ENCODE results near the gene COG8.
A peak's percentile ranks its signal among the peaks of the same experiment; 100 is the strongest.

Gene COG8

GRCh38 chr16:69315486-69316311 lies 23.7 kb downstream of the COG8 start:
- no peaks in the 10 kb centered on the region for H3K9me3 ChIP-seq (ENCODE audit: control insufficient read depth, insufficient read depth, low read length)
- H3K27me3 ChIP-seq (ENCODE audit: control insufficient read depth, insufficient read depth, low read length) = no peaks in the 10 kb centered on the region
- H3K9ac ChIP-seq (ENCODE audit: low read depth, low read length) = no peak overlapping the region
- peaks cover 40% of the 10 kb centered on the region for H3K36me3 ChIP-seq (ENCODE audit: control insufficient read depth, insufficient read depth, low read length)
- H3K4me1 ChIP-seq (ENCODE audit: control insufficient read depth, insufficient read depth, low read length) = no peaks in the 10 kb centered on the region
- H3K4me3 ChIP-seq (ENCODE audit: low read depth, low read length) = no peak overlapping the region

GRCh38 chr16:69314534-69314933 lies 24.8 kb downstream of the COG8 start:
- Histone ChIP-seq H3K9ac (ENCODE audit: low read depth, low read length) (no peak overlapping the region), H3K4me3 (ENCODE audit: low read depth, low read length) (no peak overlapping the region), H3K4me1 (ENCODE audit: control insufficient read depth, insufficient read depth, low read length) (no peaks in the 10 kb centered on the region), H3K9me3 (ENCODE audit: control insufficient read depth, insufficient read depth, low read length) (no peaks in the 10 kb centered on the region), H3K36me3 (ENCODE audit: control insufficient read depth, insufficient read depth, low read length) (peaks cover 28% of the 10 kb centered on the region), H3K27me3 (ENCODE audit: control insufficient read depth, insufficient read depth, low read length) (no peaks in the 10 kb centered on the region)

GRCh38 chr16:69313469-69313868 lies 25.9 kb downstream of the COG8 start:
- Histone ChIP-seq H3K36me3 (ENCODE audit: control insufficient read depth, insufficient read depth, low read length) (peaks cover 19% of the 10 kb centered on the region), H3K27me3 (ENCODE audit: control insufficient read depth, insufficient read depth, low read length) (no peaks in the 10 kb centered on the region), H3K9me3 (ENCODE audit: control insufficient read depth, insufficient read depth, low read length) (no peaks in the 10 kb centered on the region), H3K9ac (ENCODE audit: low read depth, low read length) (no peak overlapping the region), H3K4me3 (ENCODE audit: low read depth, low read length) (no peak overlapping the region), H3K4me1 (ENCODE audit: control insufficient read depth, insufficient read depth, low read length) (no peaks in the 10 kb centered on the region)

- Histone ChIP-seq H3K4me3 (ENCODE audit: low read depth, low read length) (peak overlapping the region; percentile 79), H3K9ac (ENCODE audit: low read depth, low read length) (peak overlapping the region; percentile 66), H3K4me1 (ENCODE audit: control insufficient read depth, insufficient read depth, low read length) (no peaks in the 10 kb centered on the region), H3K36me3 (ENCODE audit: control insufficient read depth, insufficient read depth, low read length) (peaks cover 13% of the 10 kb centered on the region), H3K9me3 (ENCODE audit: control insufficient read depth, insufficient read depth, low read length) (no peaks in the 10 kb centered on the region), H3K27me3 (ENCODE audit: control insufficient read depth, insufficient read depth, low read length) (no peaks in the 10 kb centered on the region)
These were observed 27.6 kb downstream of the COG8 start for GRCh38 chr16:69311533-69312387.

- Histone ChIP-seq H3K36me3 (ENCODE audit: control insufficient read depth, insufficient read depth, low read length) (peaks cover 4% of the 10 kb centered on the region), H3K4me3 (ENCODE audit: low read depth, low read length) (peak within 1 kb of the TSS; percentile 87), H3K4me1 (ENCODE audit: control insufficient read depth, insufficient read depth, low read length) (no peaks in the 10 kb centered on the region), H3K27me3 (ENCODE audit: control insufficient read depth, insufficient read depth, low read length) (no peaks in the 10 kb centered on the region), H3K9ac (ENCODE audit: low read depth, low read length) (peak within 1 kb of the TSS; percentile 66), H3K9me3 (ENCODE audit: control insufficient read depth, insufficient read depth, low read length) (no peaks in the 10 kb centered on the region)
These were observed 28.5 kb downstream of the COG8 start, which contains the start of gene VPS4A for GRCh38 chr16:69310653-69311532. VPS4A (plus strand) TSS chr16:69311350; CDS start chr16:69311512, 162 bp downstream.

GRCh38 chr16:69309316-69309715 lies 30.0 kb downstream of the COG8 start:
- Histone ChIP-seq H3K36me3 (ENCODE audit: control insufficient read depth, insufficient read depth, low read length) (no peaks in the 10 kb centered on the region), H3K9me3 (ENCODE audit: control insufficient read depth, insufficient read depth, low read length) (no peaks in the 10 kb centered on the region), H3K27me3 (ENCODE audit: control insufficient read depth, insufficient read depth, low read length) (no peaks in the 10 kb centered on the region), H3K4me1 (ENCODE audit: control insufficient read depth, insufficient read depth, low read length) (no peaks in the 10 kb centered on the region), H3K4me3 (ENCODE audit: low read depth, low read length) (no peak overlapping the region), H3K9ac (ENCODE audit: low read depth, low read length) (no peak overlapping the region)

- no peaks in the 10 kb centered on the region for H3K9me3 ChIP-seq (ENCODE audit: control insufficient read depth, insufficient read depth, low read length)
- H3K27me3 ChIP-seq (ENCODE audit: control insufficient read depth, insufficient read depth, low read length) = no peaks in the 10 kb centered on the region
- no peak overlapping the region for H3K4me3 ChIP-seq (ENCODE audit: low read depth, low read length)
- H3K4me1 ChIP-seq (ENCODE audit: control insufficient read depth, insufficient read depth, low read length) = no peaks in the 10 kb centered on the region
- no peaks in the 10 kb centered on the region for H3K36me3 ChIP-seq (ENCODE audit: control insufficient read depth, insufficient read depth, low read length)
- H3K9ac ChIP-seq (ENCODE audit: low read depth, low read length) = no peak overlapping the region
These were observed 31.5 kb downstream of the COG8 start for GRCh38 chr16:69307856-69308255.

GRCh38 chr16:69307091-69307490 lies 32.3 kb downstream of the COG8 start:
- Histone ChIP-seq H3K36me3 (ENCODE audit: control insufficient read depth, insufficient read depth, low read length) (no peaks in the 10 kb centered on the region), H3K4me1 (ENCODE audit: control insufficient read depth, insufficient read depth, low read length) (no peaks in the 10 kb centered on the region), H3K27me3 (ENCODE audit: control insufficient read depth, insufficient read depth, low read length) (no peaks in the 10 kb centered on the region)

GRCh38 chr16:69306031-69306430 lies 33.3 kb downstream of the COG8 start:
- Histone ChIP-seq H3K4me3 (ENCODE audit: low read depth, low read length) (no peak overlapping the region), H3K9me3 (ENCODE audit: control insufficient read depth, insufficient read depth, low read length) (no peaks in the 10 kb centered on the region), H3K4me1 (ENCODE audit: control insufficient read depth, insufficient read depth, low read length) (no peaks in the 10 kb centered on the region), H3K9ac (ENCODE audit: low read depth, low read length) (no peak overlapping the region), H3K27me3 (ENCODE audit: control insufficient read depth, insufficient read depth, low read length) (no peaks in the 10 kb centered on the region), H3K36me3 (ENCODE audit: control insufficient read depth, insufficient read depth, low read length) (no peaks in the 10 kb centered on the region)

More at GRCh38 chr16:69307091-69307490, 32.3 kb downstream of the COG8 start:
- H3K4me3 ChIP-seq (ENCODE audit: low read depth, low read length) = no peak overlapping the region
- H3K9ac ChIP-seq (ENCODE audit: low read depth, low read length) = no peak overlapping the region
- no peaks in the 10 kb centered on the region for H3K9me3 ChIP-seq (ENCODE audit: control insufficient read depth, insufficient read depth, low read length)

GRCh38 chr16:69302301-69302700 lies 37.1 kb downstream of the COG8 start:
- H3K4me3 ChIP-seq (ENCODE audit: low read depth, low read length) = no peak overlapping the region
- H3K27me3 ChIP-seq (ENCODE audit: control insufficient read depth, insufficient read depth, low read length) = no peaks in the 10 kb centered on the region
- no peaks in the 10 kb centered on the region for H3K36me3 ChIP-seq (ENCODE audit: control insufficient read depth, insufficient read depth, low read length)
- no peaks in the 10 kb centered on the region for H3K9me3 ChIP-seq (ENCODE audit: control insufficient read depth, insufficient read depth, low read length)
- no peak overlapping the region for H3K9ac ChIP-seq (ENCODE audit: low read depth, low read length)
- no peaks in the 10 kb centered on the region for H3K4me1 ChIP-seq (ENCODE audit: control insufficient read depth, insufficient read depth, low read length)

GRCh38 chr16:69301861-69302260 lies 37.5 kb downstream of the COG8 start:
- H3K4me3 ChIP-seq (ENCODE audit: low read depth, low read length) = no peak overlapping the region

More at GRCh38 chr16:69301861-69302260, 37.5 kb downstream of the COG8 start:
- no peaks in the 10 kb centered on the region for H3K9me3 ChIP-seq (ENCODE audit: control insufficient read depth, insufficient read depth, low read length)
- no peak overlapping the region for H3K9ac ChIP-seq (ENCODE audit: low read depth, low read length)
- no peaks in the 10 kb centered on the region for H3K36me3 ChIP-seq (ENCODE audit: control insufficient read depth, insufficient read depth, low read length)
- no peaks in the 10 kb centered on the region for H3K4me1 ChIP-seq (ENCODE audit: control insufficient read depth, insufficient read depth, low read length)
- no peaks in the 10 kb centered on the region for H3K27me3 ChIP-seq (ENCODE audit: control insufficient read depth, insufficient read depth, low read length)

Measured in iPS-15b (cell line).